Measurements from ENCODE around the gene EZR. TPM values are rescaled to one million over a fixed set of nuclear protein-coding genes. Genes with fewer than 3 reads are reported as not detected.

Gene EZR
- total and polyA plus RNA-seq, 9 of the 15 experiments (the other 6 are each of a cell fraction or from before 2014, with no cell fraction given) = 36.5 to 162 (median 104) TPM

DNA sequence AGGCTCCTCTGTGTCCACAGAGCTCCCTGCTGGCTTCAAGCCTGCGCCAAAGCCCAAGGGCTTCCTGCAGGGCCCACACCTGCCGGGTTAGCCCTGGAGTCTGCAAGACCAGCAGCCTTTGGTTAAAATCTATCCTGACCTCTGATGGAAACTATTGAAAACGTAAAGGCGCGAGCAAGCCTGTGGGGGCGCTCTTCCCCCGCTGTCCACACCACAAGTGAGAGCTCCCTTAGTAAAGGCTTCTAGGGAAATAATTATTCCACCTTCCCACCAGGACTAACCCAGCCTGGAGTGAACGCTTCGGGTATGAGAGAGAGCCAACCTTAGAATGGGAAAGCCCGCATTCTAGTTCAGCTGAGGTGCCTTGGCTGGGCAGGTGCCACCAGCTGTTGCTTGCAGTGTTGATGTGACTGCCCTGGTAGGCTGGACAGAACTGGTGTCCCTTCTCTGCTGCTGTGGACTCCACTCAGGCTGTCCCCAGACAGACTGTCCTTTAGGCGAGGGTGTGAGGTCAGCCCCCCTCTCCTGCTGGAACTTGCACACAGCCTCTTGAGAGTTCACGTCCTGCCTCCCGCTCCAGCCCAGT, 100.6 kb downstream of the EZR start (continued):
- TF ChIP-seq, protein P1, sequence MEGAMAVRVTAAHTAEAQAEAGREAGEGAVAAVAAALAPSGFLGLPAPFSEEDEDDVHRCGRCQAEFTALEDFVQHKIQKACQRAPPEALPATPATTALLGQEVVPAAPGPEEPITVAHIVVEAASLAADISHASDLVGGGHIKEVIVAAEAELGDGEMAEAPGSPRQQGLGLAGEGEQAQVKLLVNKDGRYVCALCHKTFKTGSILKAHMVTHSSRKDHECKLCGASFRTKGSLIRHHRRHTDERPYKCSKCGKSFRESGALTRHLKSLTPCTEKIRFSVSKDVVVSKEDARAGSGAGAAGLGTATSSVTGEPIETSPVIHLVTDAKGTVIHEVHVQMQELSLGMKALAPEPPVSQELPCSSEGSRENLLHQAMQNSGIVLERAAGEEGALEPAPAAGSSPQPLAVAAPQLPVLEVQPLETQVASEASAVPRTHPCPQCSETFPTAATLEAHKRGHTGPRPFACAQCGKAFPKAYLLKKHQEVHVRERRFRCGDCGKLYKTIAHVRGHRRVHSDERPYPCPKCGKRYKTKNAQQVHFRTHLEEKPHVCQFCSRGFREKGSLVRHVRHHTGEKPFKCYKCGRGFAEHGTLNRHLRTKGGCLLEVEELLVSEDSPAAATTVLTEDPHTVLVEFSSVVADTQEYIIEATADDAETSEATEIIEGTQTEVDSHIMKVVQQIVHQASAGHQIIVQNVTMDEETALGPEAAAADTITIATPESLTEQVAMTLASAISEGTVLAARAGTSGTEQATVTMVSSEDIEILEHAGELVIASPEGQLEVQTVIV (CRISPR knock-in tag; IDR thresholded peaks at IDR 0.05; ENCODE audit: borderline replicate concordance) = no peak
- TF ChIP-seq CBX3 (IDR thresholded peaks at IDR 0.05; ENCODE audit: borderline replicate concordance in 1 of 2, low read length in 2 of 2) (no peak), ZNF121 (CRISPR knock-in tag; conservative IDR thresholded peaks at IDR 0.05) (no peak), PTBP1 (IDR thresholded peaks at IDR 0.05; ENCODE audit: low read depth, low read length) (no peak), ZNF408 (CRISPR knock-in tag; IDR thresholded peaks at IDR 0.05; ENCODE audit: low read depth) (no peak)
